KOPT-K1 (cell line): ENCODE measurements around the gene CHKA.
A peak's percentile ranks its signal among the peaks of the same experiment; 100 is the strongest.

ENCODE experiments used
- H3K27ac ChIP-seq: fragments of 200-600 bp; sonication (generic); 2 replicates; pipeline ENCODE4 v1.5.1; 2016; ENCODE audit warnings: antibody characterized with exemption, mild to moderate bottlenecking, low read depth, low read length; ENCODE audit not compliant: poor library complexity, severe bottlenecking
- H3K36me3 ChIP-seq: fragments of 200-600 bp; sonication (generic); 2 replicates; pipeline ENCODE4 v1.5.1; 2017; ENCODE audit warnings: antibody characterized with exemption, mild to moderate bottlenecking, low read length, moderate library complexity; ENCODE audit not compliant: insufficient read depth
- H3K9me3 ChIP-seq: fragments of 200-600 bp; sonication (generic); 2 replicates; pipeline ENCODE4 v1.5.1; 2017; ENCODE audit warnings: antibody characterized with exemption, low read length, mild to moderate bottlenecking; ENCODE audit not compliant: insufficient read depth, poor library complexity, severe bottlenecking

CHKA gene

DNA sequence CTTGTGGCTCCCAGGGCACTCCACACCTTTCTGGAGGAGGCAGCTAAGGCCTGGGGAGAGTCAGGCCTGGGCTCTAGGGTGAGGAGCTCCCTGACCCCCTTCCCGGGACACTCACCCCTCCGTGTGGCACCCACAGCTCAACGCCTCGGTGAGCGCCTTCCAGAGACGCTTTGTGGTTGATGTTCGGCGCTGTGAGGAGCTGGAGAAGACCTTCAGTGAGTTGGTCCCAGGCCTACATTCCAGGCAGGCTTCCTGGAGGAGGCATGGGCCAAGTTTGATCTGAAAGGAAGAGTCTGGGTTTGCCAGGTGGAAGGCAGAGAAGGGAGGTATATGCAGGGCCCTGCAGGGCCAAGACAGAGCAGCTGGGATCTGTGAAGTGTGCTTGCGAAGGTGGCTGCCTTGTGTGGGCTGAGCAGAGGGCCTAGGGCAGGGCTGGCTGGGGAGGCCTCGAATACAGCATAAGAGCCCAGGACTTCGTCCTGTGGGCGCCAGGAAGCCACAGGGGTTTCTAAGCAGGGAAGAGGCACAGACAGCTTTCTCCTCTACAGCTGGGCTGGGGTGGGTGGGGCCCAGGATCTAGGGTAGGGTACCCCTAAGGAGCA lies 79.5 kb downstream of the CHKA start:
- peak overlapping the region; percentile 80 for H3K27ac ChIP-seq
- peaks cover 50% of the 10 kb centered on the region for H3K36me3 ChIP-seq
- H3K9me3 ChIP-seq: no peaks in the 10 kb centered on the region

DNA sequence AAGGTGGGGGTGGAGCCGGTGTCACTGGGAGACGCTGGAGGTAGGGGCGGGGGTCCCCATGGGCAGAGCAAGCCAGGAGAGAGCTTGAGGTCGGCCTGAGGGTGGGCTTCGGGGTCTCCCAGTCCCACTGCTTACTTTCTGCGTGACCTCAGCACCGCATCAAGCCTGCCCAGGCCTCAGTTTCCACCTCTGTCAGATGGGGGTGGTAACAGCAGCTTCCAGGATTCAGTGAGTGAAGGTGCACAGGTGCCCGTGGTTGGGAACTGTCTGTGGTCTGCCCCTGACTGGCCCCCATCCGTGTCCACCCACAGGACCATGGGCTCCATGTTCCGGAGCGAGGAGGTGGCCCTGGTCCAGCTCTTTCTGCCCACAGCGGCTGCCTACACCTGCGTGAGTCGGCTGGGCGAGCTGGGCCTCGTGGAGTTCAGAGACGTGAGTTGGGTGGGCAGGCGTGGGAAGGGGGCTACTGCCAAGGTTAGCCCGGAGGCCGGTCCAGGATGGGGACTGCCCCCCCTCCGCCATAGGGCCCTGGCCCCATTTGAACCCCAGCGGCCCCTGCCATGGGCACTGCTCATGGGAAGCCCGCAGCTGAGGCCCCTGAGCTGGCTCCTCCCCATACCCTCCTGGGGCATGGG lies 80.1 kb downstream of the CHKA start:
- peak overlapping the region; percentile 80 for H3K27ac ChIP-seq

GRCh38 chr11:68040101-68040956 lies 80.9 kb downstream of the CHKA start:
- H3K9me3 ChIP-seq: no peaks in the 10 kb centered on the region
- H3K36me3 ChIP-seq: peaks cover 36% of the 10 kb centered on the region
- peak overlapping the region; percentile 80 for H3K27ac ChIP-seq

More for the DNA sequence above, 80.1 kb downstream of the CHKA start:
- no peaks in the 10 kb centered on the region for H3K9me3 ChIP-seq
- peaks cover 44% of the 10 kb centered on the region for H3K36me3 ChIP-seq

DNA sequence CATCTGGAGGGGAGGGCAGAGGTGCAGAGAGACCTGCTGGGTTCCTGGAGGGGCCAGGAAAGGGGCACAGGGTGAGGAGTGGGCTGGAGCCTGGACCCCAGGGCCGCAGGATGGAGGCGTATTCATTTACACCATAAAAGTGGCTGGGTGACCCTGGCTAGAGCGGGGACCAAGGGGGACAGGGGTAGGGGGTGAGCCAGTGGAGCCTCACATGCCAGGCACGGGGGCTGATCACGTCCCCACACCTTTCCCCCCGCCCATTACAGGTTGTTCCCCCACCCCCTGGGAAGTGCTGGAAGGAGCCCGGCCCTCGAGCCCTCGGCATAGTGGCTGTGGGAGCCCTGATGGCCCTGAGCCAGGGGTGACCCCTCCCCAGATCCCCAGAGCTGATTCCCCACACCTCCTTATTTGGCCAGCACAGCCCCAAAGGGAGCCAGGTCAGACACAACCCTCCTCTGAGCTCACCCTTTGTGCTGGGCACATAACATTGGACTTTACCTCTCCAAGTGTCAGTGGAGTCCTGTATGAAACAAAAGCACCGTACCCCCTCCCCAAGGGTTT lies 81.6 kb downstream of the CHKA start:
- Histone ChIP-seq H3K27ac (peak overlapping the region; percentile 80), H3K36me3 (peaks cover 29% of the 10 kb centered on the region), H3K9me3 (no peaks in the 10 kb centered on the region)

GRCh38 chr11:68038718-68039525 lies 82.3 kb downstream of the CHKA start, which contains the start of gene TCIRG1:
TCIRG1 (plus strand) TSS chr11:68039025; CDS start chr11:68041272, 2,247 bp downstream.
- peaks cover 29% of the 10 kb centered on the region for H3K36me3 ChIP-seq
- H3K9me3 ChIP-seq: no peaks in the 10 kb centered on the region
- H3K27ac ChIP-seq: peak within 1 kb of the TSS; percentile 80

DNA sequence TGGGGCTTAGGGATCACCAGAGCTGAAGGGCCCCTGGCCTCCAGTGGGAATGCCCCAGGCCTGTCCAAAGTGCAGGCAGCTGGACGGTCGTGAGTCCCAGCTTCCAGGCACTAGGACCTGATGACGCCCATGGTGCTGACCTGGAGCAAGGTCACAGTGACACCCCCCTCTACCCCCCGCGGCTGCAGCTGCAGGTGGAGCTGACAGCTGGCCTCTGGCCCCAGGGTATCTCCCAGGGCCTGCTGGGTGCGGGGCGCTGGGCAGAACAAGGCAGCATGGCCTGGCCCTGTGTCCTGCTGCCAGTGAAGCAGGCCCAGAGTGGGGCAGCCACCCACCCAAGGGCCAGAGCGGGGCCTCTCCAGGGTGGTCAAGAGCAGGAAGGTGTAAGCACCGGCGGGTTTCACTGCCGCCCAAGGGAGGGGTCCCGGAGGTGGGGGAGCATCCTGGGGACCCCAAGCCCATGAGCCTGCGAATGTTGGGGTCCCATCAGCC lies 82.9 kb downstream of the CHKA start:
- peaks cover 30% of the 10 kb centered on the region for H3K36me3 ChIP-seq
- peak overlapping the region; percentile 80 for H3K27ac ChIP-seq
- H3K9me3 ChIP-seq: no peaks in the 10 kb centered on the region

GRCh38 chr11:68037411-68038225 lies 83.6 kb downstream of the CHKA start:
- Histone ChIP-seq H3K9me3 (no peaks in the 10 kb centered on the region), H3K36me3 (peaks cover 30% of the 10 kb centered on the region), H3K27ac (peak overlapping the region; percentile 80)

- peaks cover 32% of the 10 kb centered on the region for H3K36me3 ChIP-seq
- H3K27ac ChIP-seq: peak overlapping the region; percentile 11
- H3K9me3 ChIP-seq: no peaks in the 10 kb centered on the region
Measured at GRCh38 chr11:68036717-68037239, 84.4 kb downstream of the CHKA start.

- Histone ChIP-seq H3K36me3 (peaks cover 28% of the 10 kb centered on the region), H3K27ac (no peak overlapping the region)
Measured at GRCh38 chr11:68036141-68036716, 85.0 kb downstream of the CHKA start.

GRCh38 chr11:68035266-68035876 lies 85.8 kb downstream of the CHKA start:
- H3K9me3 ChIP-seq: no peaks in the 10 kb centered on the region
- H3K36me3 ChIP-seq: peaks cover 28% of the 10 kb centered on the region
- H3K27ac ChIP-seq: no peak overlapping the region

More at GRCh38 chr11:68036141-68036716, 85.0 kb downstream of the CHKA start:
- no peaks in the 10 kb centered on the region for H3K9me3 ChIP-seq

DNA sequence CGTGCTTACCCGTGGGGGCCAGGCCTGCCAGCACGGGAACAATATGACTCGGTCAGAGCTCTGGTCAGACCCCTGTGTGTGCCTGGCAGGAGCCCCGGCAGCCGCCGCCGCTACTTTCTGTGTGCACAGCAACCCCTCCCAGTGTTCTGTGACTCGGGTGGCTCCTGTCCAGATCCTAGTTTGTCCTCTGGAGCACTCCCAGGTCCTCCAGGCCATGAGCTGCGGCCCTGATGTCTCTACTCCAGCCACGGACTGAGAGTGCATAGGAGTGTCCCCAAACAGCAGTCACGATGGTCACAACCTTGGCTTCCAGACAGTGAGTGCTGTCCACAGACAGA lies 87.5 kb downstream of the CHKA start:
- Histone ChIP-seq H3K27ac (no peak overlapping the region), H3K9me3 (no peaks in the 10 kb centered on the region), H3K36me3 (peaks cover 28% of the 10 kb centered on the region)

DNA sequence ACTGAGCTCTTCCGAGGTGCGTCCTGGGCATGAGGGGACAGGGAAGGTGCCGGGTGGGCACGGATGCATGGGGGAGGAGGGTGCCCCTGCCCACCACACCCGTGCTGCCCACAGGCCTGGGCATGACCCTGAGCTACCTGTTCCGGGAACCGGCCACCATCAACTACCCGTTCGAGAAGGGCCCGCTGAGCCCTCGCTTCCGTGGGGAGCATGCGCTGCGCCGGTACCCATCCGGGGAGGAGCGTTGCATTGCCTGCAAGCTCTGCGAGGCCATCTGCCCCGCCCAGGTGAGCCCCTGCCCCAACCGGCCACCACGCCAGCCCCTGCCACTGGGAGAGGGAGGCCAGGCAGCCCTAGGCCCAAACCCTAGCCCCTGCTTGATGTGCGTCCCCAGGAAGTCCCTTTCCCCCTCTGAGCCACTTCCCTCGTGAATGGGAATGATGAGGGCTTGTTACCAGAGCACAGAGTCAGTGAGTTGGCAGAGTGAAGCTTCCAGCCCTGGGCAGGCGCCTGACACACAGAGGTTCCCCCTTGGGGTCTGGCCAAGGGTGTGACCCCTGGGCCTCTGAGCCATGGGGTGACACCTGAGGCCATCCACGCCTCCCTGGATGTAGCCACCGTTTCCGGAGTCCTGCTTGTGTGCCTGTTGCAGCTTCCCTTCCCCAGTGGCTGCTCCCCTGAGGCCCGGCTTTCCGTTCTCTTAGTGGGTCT lies 88.0 kb downstream of the CHKA start:
- Histone ChIP-seq H3K36me3 (peaks cover 28% of the 10 kb centered on the region), H3K27ac (no peak overlapping the region), H3K9me3 (no peaks in the 10 kb centered on the region)
